Measurements from ENCODE around the gene SATB1. TPM values are rescaled to one million over a fixed set of nuclear protein-coding genes. Genes with fewer than 3 reads are reported as not detected.

Gene SATB1
- total and polyA plus RNA-seq, 2 of the 4 experiments (the other 2 are of a cell fraction) = 7.5 to 10.7 TPM

DNA sequence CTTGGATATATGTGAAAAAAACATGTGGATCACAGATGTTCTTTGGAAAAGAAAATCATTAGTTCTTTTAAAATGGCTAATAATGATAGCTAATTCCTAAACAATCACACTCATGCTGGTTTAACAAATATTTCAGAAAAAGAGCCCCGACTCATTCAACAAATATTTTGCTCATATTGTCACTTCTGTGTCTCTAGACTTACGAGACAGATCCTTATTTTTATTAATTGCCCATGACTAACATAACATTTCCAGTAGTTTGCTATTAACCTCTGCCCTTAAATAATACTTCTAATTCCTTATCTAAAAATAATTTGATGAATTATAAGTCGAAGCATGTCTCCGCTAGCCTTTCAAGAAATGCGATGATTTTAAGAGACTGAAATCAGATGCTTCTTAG, 70.4 kb downstream of the SATB1 start:
- ChIA-PET POLR2A (ENCODE audit: unreplicated experiment) (no interaction called here), CTCF (no interaction called here)
- no peaks in the 10 kb centered on the region for H3K9me1 ChIP-seq (ENCODE audit: insufficient read depth, low read length)
- intact Hi-C loops (cut with micrococcal nuclease) = no loop called here
- no peak overlapping the region for H2AK5ac ChIP-seq (ENCODE audit: low read depth, low read length)
- no peak overlapping the region for H3K4ac ChIP-seq (ENCODE audit: low read depth, low read length)
- ATAC-seq (ENCODE audit: low read depth) (no peak), DNase-seq (no peak)
- H2AK9ac ChIP-seq (replicated peaks; ENCODE audit: low read depth, low read length, poor library complexity) = no peak overlapping the region
- no peak overlapping the region for H4K8ac ChIP-seq (ENCODE audit: low read depth in 2 of 2, low read length in 2 of 2)
- in situ Hi-C loops (cut with MboI; ENCODE audit: low sequenced_read_pairs) = no loop called here
- no peak overlapping the region for H4K5ac ChIP-seq (ENCODE audit: low read depth, low read length)
- whole genome bisulfite sequencing, 2 experiments (ENCODE audit: extremely low coverage in 2 of 2, insufficient read length in 1 of 2) = 33% methylated on average over 1 of the region's 5 CpGs; no CpG with 5 or more reads in 1 of the 2 experiments
- H3K27me3 ChIP-seq (ENCODE audit: control insufficient read depth, insufficient read depth, low read length) = no peaks in the 10 kb centered on the region
- H2AFZ ChIP-seq (replicated peaks; ENCODE audit: low read length, poor library complexity) = no peak overlapping the region
- no peak overlapping the region for H2BK5ac ChIP-seq (ENCODE audit: low read depth, low read length, poor library complexity, severe bottlenecking)
- H2BK120ac ChIP-seq (ENCODE audit: low read depth, low read length) = no peak overlapping the region
- H3K9ac ChIP-seq (ENCODE audit: low read depth, low read length) = no peak overlapping the region
- no peak overlapping the region for H2BK20ac ChIP-seq (ENCODE audit: low read depth, low read length)
- BruUV-seq (replicated peaks) = no TSS peak
- H3K4me3 ChIP-seq (ENCODE audit: insufficient read depth, low read depth, low read length) = no peak overlapping the region
- peaks cover 2% of the 10 kb centered on the region; the same call in 1 of the 2 replicates for H3K36me3 ChIP-seq (ENCODE audit: control insufficient read depth, insufficient read depth, low read length)
- dilution Hi-C loops (cut with HindIII; ENCODE audit: low sequenced_read_pairs, unreplicated experiment) = no loop called here
- no peak overlapping the region for H3K27ac ChIP-seq (ENCODE audit: insufficient read depth, low read length)
- no peaks in the 10 kb centered on the region for H3K9me3 ChIP-seq (ENCODE audit: control insufficient read depth, insufficient read depth, low read length)
- H3K4me1 ChIP-seq (ENCODE audit: control insufficient read depth, insufficient read depth, low read length) = no peaks in the 10 kb centered on the region
- H2BK15ac ChIP-seq (ENCODE audit: low read depth, low read length) = no peak overlapping the region
- H3K14ac ChIP-seq (replicated peaks; ENCODE audit: low read depth, low read length) = no peak overlapping the region
- H4K91ac ChIP-seq (ENCODE audit: insufficient read depth, low read depth, low read length) = no peak overlapping the region
- no peaks in the 10 kb centered on the region for H3K79me1 ChIP-seq (ENCODE audit: low read depth in 1 of 2, low read length in 2 of 2)
- H3K4me2 ChIP-seq (ENCODE audit: low read depth, low read length) = no peak overlapping the region
- no peak overlapping the region for H3K18ac ChIP-seq (ENCODE audit: low read depth, low read length)
- TF ChIP-seq MAZ (IDR thresholded peaks at IDR 0.05; ENCODE audit: borderline replicate concordance, low read depth, low read length) (no peak), CTCF (conservative IDR thresholded peaks at IDR 0.05; ENCODE audit: low read depth, low read length) (no peak), CHD1 (IDR thresholded peaks at IDR 0.05; ENCODE audit: low read depth, low read length) (no peak), USF2 (IDR thresholded peaks at IDR 0.05; ENCODE audit: low read depth, low read length) (no peak), ELK1 (IDR thresholded peaks at IDR 0.05; ENCODE audit: borderline replicate concordance, low read depth, low read length) (no peak), RFX5 (IDR thresholded peaks at IDR 0.05; ENCODE audit: low read depth, low read length) (no peak), MAFK (IDR thresholded peaks at IDR 0.05; ENCODE audit: low read depth, low read length) (no peak)
- no peak overlapping the region for H3K23ac ChIP-seq (ENCODE audit: low read depth, low read length)
- H4K20me1 ChIP-seq (ENCODE audit: insufficient read depth, low read length) = no peaks in the 10 kb centered on the region
- H3K56ac ChIP-seq (ENCODE audit: extremely low read depth, insufficient read depth, low read length) = no peak overlapping the region

Measured in IMR-90 (cell line).